ENCODE measurements around the gene CAVIN3. TPM values are rescaled to one million over a fixed set of nuclear protein-coding genes. Genes with fewer than 3 reads are reported as not detected.

CAVIN3 gene
- total and polyA plus RNA-seq, 4 donors: 23.2 to 122 (median 86.5) TPM

DNA sequence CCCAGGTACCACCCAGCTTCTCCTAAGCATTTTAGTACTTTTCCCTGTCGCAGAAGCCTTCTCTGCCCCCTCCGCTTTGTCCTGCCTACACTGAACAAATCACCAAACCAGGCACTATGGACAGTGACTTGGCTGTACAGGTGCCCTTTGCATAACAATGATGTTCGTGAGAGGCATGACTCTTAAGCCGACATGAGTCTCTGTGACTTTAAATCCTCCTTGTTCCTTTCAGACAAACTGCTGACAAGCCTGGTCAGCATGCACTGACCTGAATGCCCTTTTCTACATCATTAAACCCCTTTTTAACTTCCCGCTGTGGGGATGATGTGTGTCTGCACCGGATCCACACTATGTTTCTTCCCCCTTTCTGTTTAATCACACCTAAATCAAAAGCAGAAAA lies 16.6 kb downstream of the CAVIN3 start:
- TF ChIP-seq, protein P1, sequence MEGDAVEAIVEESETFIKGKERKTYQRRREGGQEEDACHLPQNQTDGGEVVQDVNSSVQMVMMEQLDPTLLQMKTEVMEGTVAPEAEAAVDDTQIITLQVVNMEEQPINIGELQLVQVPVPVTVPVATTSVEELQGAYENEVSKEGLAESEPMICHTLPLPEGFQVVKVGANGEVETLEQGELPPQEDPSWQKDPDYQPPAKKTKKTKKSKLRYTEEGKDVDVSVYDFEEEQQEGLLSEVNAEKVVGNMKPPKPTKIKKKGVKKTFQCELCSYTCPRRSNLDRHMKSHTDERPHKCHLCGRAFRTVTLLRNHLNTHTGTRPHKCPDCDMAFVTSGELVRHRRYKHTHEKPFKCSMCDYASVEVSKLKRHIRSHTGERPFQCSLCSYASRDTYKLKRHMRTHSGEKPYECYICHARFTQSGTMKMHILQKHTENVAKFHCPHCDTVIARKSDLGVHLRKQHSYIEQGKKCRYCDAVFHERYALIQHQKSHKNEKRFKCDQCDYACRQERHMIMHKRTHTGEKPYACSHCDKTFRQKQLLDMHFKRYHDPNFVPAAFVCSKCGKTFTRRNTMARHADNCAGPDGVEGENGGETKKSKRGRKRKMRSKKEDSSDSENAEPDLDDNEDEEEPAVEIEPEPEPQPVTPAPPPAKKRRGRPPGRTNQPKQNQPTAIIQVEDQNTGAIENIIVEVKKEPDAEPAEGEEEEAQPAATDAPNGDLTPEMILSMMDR (IDR thresholded peaks at IDR 0.05; ENCODE audit: control extremely low read depth, extremely low read depth): no peak
- H3K4me1 ChIP-seq (ENCODE audit: control insufficient read depth in 5 of 5, insufficient read depth in 5 of 5, low read length in 5 of 5): peaks cover 0 to 6% (median 0%) of the 10 kb centered on the region in 5 donors
- H3K27me3 ChIP-seq (ENCODE audit: control insufficient read depth in 3 of 3, insufficient read depth in 3 of 3, low read length in 2 of 3): peaks cover 0 to 2% (median 0%) of the 10 kb centered on the region in 3 donors
- no peak for ATAC-seq (ENCODE audit: insufficient read depth, low FRiP score)
- H3K4me3 ChIP-seq: no peak overlapping the region
- H3K9me3 ChIP-seq (ENCODE audit: control insufficient read depth in 4 of 4, insufficient read depth in 3 of 4, low read length in 3 of 4): no peaks in the 10 kb centered on the region
- H3K27ac ChIP-seq (ENCODE audit: low read depth in 1 of 2, low read length in 1 of 2): no peak overlapping the region
- no peaks in the 10 kb centered on the region for H3K36me3 ChIP-seq (ENCODE audit: control insufficient read depth in 4 of 4, insufficient read depth in 4 of 4, low read length in 4 of 4)
- WGBS, 2 donors: 72 to 89% methylated on average over 6 of the region's 6 CpGs
- no peak overlapping the region for H3K9ac ChIP-seq (ENCODE audit: insufficient read depth in 1 of 2, low read length in 2 of 2)
- no peak for DNase-seq

DNA sequence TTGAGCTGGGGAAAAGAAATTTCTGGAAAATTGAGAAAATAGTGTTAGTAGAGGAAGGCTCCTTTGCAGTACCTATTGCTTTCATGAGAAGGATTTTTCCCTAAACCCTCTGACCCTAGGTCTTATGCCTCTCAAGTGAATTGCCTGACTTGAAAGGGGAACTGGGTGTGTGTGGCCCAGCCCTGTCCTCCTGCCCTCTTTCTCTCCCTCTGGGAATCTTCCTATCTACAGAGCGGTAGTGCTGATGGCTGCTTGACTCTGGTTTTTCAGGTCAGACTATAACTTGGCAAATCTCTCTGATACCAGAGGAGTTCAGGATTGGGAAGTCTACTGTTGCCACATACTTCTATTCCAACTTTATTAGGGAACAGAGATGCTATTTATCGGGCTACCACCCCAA lies 19.2 kb downstream of the CAVIN3 start:
- TF ChIP-seq, protein P1 (IDR thresholded peaks at IDR 0.05; ENCODE audit: control extremely low read depth, extremely low read depth): no peak
- Histone ChIP-seq H3K27ac (ENCODE audit: low read depth in 1 of 2, low read length in 1 of 2) (no peak overlapping the region), H3K4me1 (ENCODE audit: control insufficient read depth in 5 of 5, insufficient read depth in 5 of 5, low read length in 5 of 5) (peaks cover 0 to 6% (median 0%) of the 10 kb centered on the region in 5 donors), H3K27me3 (ENCODE audit: control insufficient read depth in 3 of 3, insufficient read depth in 3 of 3, low read length in 2 of 3) (peaks cover 0 to 2% (median 0%) of the 10 kb centered on the region in 3 donors), H3K4me3 (no peak overlapping the region), H3K36me3 (ENCODE audit: control insufficient read depth in 4 of 4, insufficient read depth in 4 of 4, low read length in 4 of 4) (no peaks in the 10 kb centered on the region), H3K9ac (ENCODE audit: insufficient read depth in 1 of 2, low read length in 2 of 2) (no peak overlapping the region), H3K9me3 (ENCODE audit: control insufficient read depth in 4 of 4, insufficient read depth in 3 of 4, low read length in 3 of 4) (no peaks in the 10 kb centered on the region)
- DNase-seq (no peak), ATAC-seq (ENCODE audit: insufficient read depth, low FRiP score) (no peak)
- WGBS, 2 donors: 94 to 99% methylated on average over 2 of the region's 2 CpGs

DNA sequence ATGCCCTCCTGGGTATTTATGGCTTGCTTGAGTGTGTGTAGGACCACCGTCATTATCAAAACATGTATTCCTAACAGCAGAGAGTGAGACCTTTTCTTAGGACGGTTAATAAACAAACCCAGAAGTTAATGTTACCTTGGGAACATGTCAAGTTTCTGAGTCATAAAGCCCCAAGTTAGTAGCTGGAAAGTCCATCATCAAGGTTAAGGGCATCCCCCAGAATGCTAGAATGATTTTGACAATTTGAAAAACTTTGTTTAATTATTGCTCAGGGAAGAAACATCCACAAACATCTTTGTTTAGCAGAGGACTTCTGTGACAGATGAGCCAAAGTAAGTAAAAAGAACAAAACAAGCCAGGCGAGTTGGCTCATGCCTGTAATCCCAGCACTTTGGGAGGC lies 20.0 kb downstream of the CAVIN3 start:
- TF ChIP-seq, protein P1 (IDR thresholded peaks at IDR 0.05; ENCODE audit: control extremely low read depth, extremely low read depth): no peak
- DNase-seq (no peak), ATAC-seq (ENCODE audit: insufficient read depth, low FRiP score) (no peak)
- Histone ChIP-seq H3K9ac (ENCODE audit: insufficient read depth in 1 of 2, low read length in 2 of 2) (no peak overlapping the region), H3K27me3 (ENCODE audit: control insufficient read depth in 3 of 3, insufficient read depth in 3 of 3, low read length in 2 of 3) (peaks cover 0 to 2% (median 0%) of the 10 kb centered on the region in 3 donors), H3K9me3 (ENCODE audit: control insufficient read depth in 4 of 4, insufficient read depth in 3 of 4, low read length in 3 of 4) (no peaks in the 10 kb centered on the region), H3K4me1 (ENCODE audit: control insufficient read depth in 5 of 5, insufficient read depth in 5 of 5, low read length in 5 of 5) (peaks cover 0 to 6% (median 0%) of the 10 kb centered on the region in 5 donors), H3K27ac (ENCODE audit: low read depth in 1 of 2, low read length in 1 of 2) (no peak overlapping the region), H3K4me3 (no peak overlapping the region), H3K36me3 (ENCODE audit: control insufficient read depth in 4 of 4, insufficient read depth in 4 of 4, low read length in 4 of 4) (no peaks in the 10 kb centered on the region)
- 79 to 92% methylated on average over 3 of the region's 3 CpGs for WGBS, 2 donors

DNA sequence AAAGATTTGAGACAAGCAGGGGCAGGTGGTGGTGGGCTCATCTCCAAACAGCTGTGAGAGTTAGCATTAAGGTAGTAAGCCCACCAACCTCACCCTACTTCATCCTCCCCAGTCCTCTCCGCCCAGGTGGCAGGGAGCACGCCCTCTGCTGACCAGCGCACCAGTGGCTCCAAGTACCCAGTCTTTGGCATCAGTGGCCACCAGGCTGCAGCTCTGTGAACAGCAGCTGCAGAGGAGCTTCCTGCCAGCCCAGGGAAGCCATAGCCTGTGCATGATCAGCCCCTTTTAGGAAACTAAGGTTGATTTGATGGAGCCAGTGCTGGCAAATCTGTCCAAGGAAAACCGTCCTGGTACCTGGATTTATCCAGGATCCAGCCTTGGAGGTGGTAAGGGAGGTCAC lies 21.7 kb downstream of the CAVIN3 start:
- Histone ChIP-seq H3K27me3 (ENCODE audit: control insufficient read depth in 3 of 3, insufficient read depth in 3 of 3, low read length in 2 of 3) (no peaks in the 10 kb centered on the region), H3K4me1 (ENCODE audit: control insufficient read depth in 5 of 5, insufficient read depth in 5 of 5, low read length in 5 of 5) (peaks cover 0 to 6% (median 0%) of the 10 kb centered on the region in 5 donors), H3K9me3 (ENCODE audit: control insufficient read depth in 4 of 4, insufficient read depth in 3 of 4, low read length in 3 of 4) (no peaks in the 10 kb centered on the region), H3K27ac (ENCODE audit: low read depth in 1 of 2, low read length in 1 of 2) (no peak overlapping the region), H3K9ac (ENCODE audit: insufficient read depth in 1 of 2, low read length in 2 of 2) (no peak overlapping the region), H3K36me3 (ENCODE audit: control insufficient read depth in 4 of 4, insufficient read depth in 4 of 4, low read length in 4 of 4) (no peaks in the 10 kb centered on the region), H3K4me3 (no peak overlapping the region)
- TF ChIP-seq, protein P1 (IDR thresholded peaks at IDR 0.05; ENCODE audit: control extremely low read depth, extremely low read depth): peak; percentile 19
- WGBS, 2 donors: 46 to 60% methylated on average over 4 of the region's 4 CpGs
- ATAC-seq (ENCODE audit: insufficient read depth, low FRiP score): no peak
- DNase-seq: peak in 1 of 3 donors; percentile 15

All from lung (tissue), 12 donors.